PC-3 (cell line): ENCODE data around the gene SCAPER. TPM values are rescaled to one million over a fixed set of nuclear protein-coding genes. Genes with fewer than 3 reads are reported as not detected.

Experiments used
- ATAC-seq: fragments of 200-7000 bp; cut with Tn5 transposase; 2 replicates; pipeline ENCODE4 v1.9.1; 2020; ENCODE audit warnings: mild to moderate bottlenecking, moderate library complexity
- BruUV-seq: library from RNA; stranded (reverse); fragments of 400-500 nt; replicated peaks from 2 replicates; lab custom pipeline; 2021; lab: Mats Ljungman, UMichigan
- CTCF ChIA-PET: fragments of 300-600 bp; sonication (Branson Sonifier 250); formaldehyde crosslinking; loops from one replicate; lab custom pipeline; 2022; ENCODE audit warnings: antibody characterized with exemption; lab: Charles Lee
- POLR2A ChIA-PET: fragments of 300-600 bp; sonication (Branson Sonifier 250); formaldehyde crosslinking; loops from one replicate; lab custom pipeline; 2022; ENCODE audit warnings: antibody characterized with exemption; ENCODE audit not compliant: unreplicated experiment; lab: Charles Lee
- DNase-seq: peaks from one replicate; pipeline ENCODE4 v3.0.0-alpha.2; 2015
- H2AFZ ChIP-seq: fragments of 300-600 bp; sonication (generic); 2 replicates; pipeline ENCODE4 v1.6.0; 2016; ENCODE audit warnings: antibody characterized with exemption, low read length
- H3F3A ChIP-seq: fragments of 300-600 bp; sonication (generic); one replicate; pipeline ENCODE4 v1.6.0; 2017; ENCODE audit warnings: antibody characterized with exemption, low read length, control low read depth, mild to moderate bottlenecking; ENCODE audit not compliant: unreplicated experiment
- H3K27ac ChIP-seq: fragments of 300-600 bp; sonication (generic); 2 replicates; pipeline ENCODE4 v1.5.1; 2016; ENCODE audit warnings: mild to moderate bottlenecking, low read length
- H3K27me3 ChIP-seq: fragments of 300-600 bp; sonication (generic); 2 replicates; pipeline ENCODE4 v1.6.1; 2016; ENCODE audit warnings: low read length, mixed read lengths
- H3K36me3 ChIP-seq: fragments of 300-600 bp; sonication (generic); 2 replicates; pipeline ENCODE4 v1.6.1; 2016; ENCODE audit warnings: low read depth, mixed run types, low read length, mixed read lengths
- H3K4me1 ChIP-seq: fragments of 300-600 bp; sonication (generic); 2 replicates; pipeline ENCODE4 v1.5.1; 2016; ENCODE audit warnings: low read length; ENCODE audit not compliant: insufficient read depth
- H3K4me2 ChIP-seq: fragments of 300-600 bp; sonication (generic); 2 replicates; pipeline ENCODE4 v1.6.0; 2016; ENCODE audit warnings: low read length
- H3K4me3 ChIP-seq: fragments of 300-600 bp; sonication (generic); 2 replicates; pipeline ENCODE4 v1.5.1; 2016; ENCODE audit warnings: mild to moderate bottlenecking, low read length, mixed read lengths
- H3K79me2 ChIP-seq: fragments of 300-600 bp; sonication (generic); 2 replicates; pipeline ENCODE4 v1.6.1; 2017; ENCODE audit warnings: low read length, mixed read lengths
- H3K9ac ChIP-seq: fragments of 300-600 bp; sonication (generic); 2 replicates; pipeline ENCODE4 v1.6.0; 2016; ENCODE audit warnings: mild to moderate bottlenecking, low read length
- H3K9me2 ChIP-seq: fragments of 300-600 bp; sonication (generic); replicated peaks from 2 replicates; pipeline ENCODE4 v1.6.1; 2016; ENCODE audit warnings: mixed run types, low read length, mixed read lengths
- H3K9me3 ChIP-seq: fragments of 300-600 bp; sonication (generic); 2 replicates; pipeline ENCODE4 v1.6.1; 2016; ENCODE audit warnings: low read length, mixed read lengths
- H4K20me1 ChIP-seq: fragments of 300-600 bp; sonication (generic); 2 replicates; pipeline ENCODE4 v1.6.1; 2016; ENCODE audit warnings: low read length, mixed read lengths
- CTCF ChIP-seq: fragments of 300-600 bp; sonication (generic); conservative IDR thresholded peaks from 2 replicates; pipeline ENCODE4 v1.5.1; 2017; ENCODE audit warnings: antibody characterized with exemption, low read depth, mild to moderate bottlenecking, low read length
- EZH2 ChIP-seq: fragments of 300-600 bp; sonication (generic); IDR thresholded peaks from one replicate; pipeline ENCODE4 v1.6.1; 2017; ENCODE audit warnings: antibody characterized with exemption, mild to moderate bottlenecking, low read length; ENCODE audit not compliant: unreplicated experiment
- EZH2phosphoT487 ChIP-seq: fragments of 300-600 bp; sonication (generic); IDR thresholded peaks from 2 replicates; pipeline ENCODE4 v1.6.1; 2018; ENCODE audit warnings: mild to moderate bottlenecking, antibody characterized with exemption, low read length, borderline replicate concordance
- intact Hi-C: fragments of 100-400 bp; cut with micrococcal nuclease; formaldehyde crosslinking; loops from 2 replicates; pipeline ENCODE4 v1.9.0; 2023
- total RNA-seq: library from RNA; depleted of rRNA; stranded (reverse); fragments of >200 nt; gene quantifications from 2 replicates; pipeline ENCODE4 v1.2.3, GENCODE V29; 2014

The SCAPER gene
- total RNA-seq, 1 experiment from 2014 or later: 6.0 TPM

- Histone ChIP-seq H3K9ac (peak overlapping the region; percentile 48), H3K4me1 (peaks cover 59% of the 10 kb centered on the region), H2AFZ (peak overlapping the region; percentile 59), H3K79me2 (no peaks in the 10 kb centered on the region), H4K20me1 (no peaks in the 10 kb centered on the region), H3F3A (peaks cover 13% of the 10 kb centered on the region), H3K9me3 (no peaks in the 10 kb centered on the region), H3K4me2 (peak overlapping the region; percentile 75), H3K4me3 (peak overlapping the region; percentile 29; the same call in 1 of the 2 replicates), H3K27me3 (no peaks in the 10 kb centered on the region), H3K27ac (peak overlapping the region; percentile 96), H3K9me2 (0 out of 2 replicates have a peak, but pooled peaks cover 7% of the 10 kb centered on the region), H3K36me3 (no peaks in the 10 kb centered on the region)
- TF ChIP-seq EZH2phosphoT487: no peak
- no peak for TF ChIP-seq EZH2
- no peak for TF ChIP-seq CTCF
- no TSS peak for BruUV-seq
- ATAC-seq: no peak
- ChIA-PET CTCF (no interaction called here), POLR2A (no interaction called here)
- intact Hi-C loops: loop anchor here (5.0 kb wide), 1 partner anchor 40 kb away; no protein-coding TSS in a partner anchor
- no peak for DNase-seq
Measured at GRCh38 chr15:76386926-76387325, 518.2 kb downstream of the SCAPER start.

DNA sequence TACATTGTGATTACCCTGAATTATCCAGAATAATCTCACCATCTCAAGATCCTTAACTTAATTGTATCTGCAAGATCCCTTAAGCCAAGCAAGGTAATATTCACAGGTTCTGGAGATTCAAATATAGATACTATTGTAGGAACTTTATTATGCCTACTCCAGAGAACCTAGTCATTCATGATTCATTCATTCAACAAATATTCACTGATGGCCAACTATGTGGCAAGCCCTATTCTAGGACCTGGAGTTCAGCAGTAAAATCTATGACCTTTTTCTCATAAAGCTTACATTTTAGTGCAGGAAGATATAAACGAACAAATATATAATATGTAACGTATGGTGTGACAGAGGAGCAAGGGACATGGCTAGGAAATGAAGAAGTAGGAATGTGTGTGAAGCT, 519.0 kb downstream of the SCAPER start:
- intact Hi-C loops: loop anchor here (5.0 kb wide), 1 partner anchor 39 kb away; no protein-coding TSS in a partner anchor
- DNase-seq (peak; percentile 94), ATAC-seq (peak; percentile 96)
- Histone ChIP-seq H3K79me2 (no peaks in the 10 kb centered on the region), H3K27me3 (no peaks in the 10 kb centered on the region), H3K9me3 (no peaks in the 10 kb centered on the region), H3K27ac (peak overlapping the region; percentile 96), H3K4me2 (peak overlapping the region; percentile 75), H3K4me3 (peak overlapping the region; percentile 29; the same call in 1 of the 2 replicates), H2AFZ (peak overlapping the region; percentile 59), H3K9me2 (0 out of 2 replicates have a peak, but pooled peaks cover 7% of the 10 kb centered on the region), H4K20me1 (no peaks in the 10 kb centered on the region), H3F3A (peaks cover 13% of the 10 kb centered on the region), H3K4me1 (peaks cover 52% of the 10 kb centered on the region), H3K9ac (peak overlapping the region; percentile 48), H3K36me3 (no peaks in the 10 kb centered on the region)
- TF ChIP-seq CTCF (no peak), EZH2phosphoT487 (no peak), EZH2 (no peak)
- ChIA-PET CTCF (no interaction called here), POLR2A (no interaction called here)
- BruUV-seq: no TSS peak

DNA sequence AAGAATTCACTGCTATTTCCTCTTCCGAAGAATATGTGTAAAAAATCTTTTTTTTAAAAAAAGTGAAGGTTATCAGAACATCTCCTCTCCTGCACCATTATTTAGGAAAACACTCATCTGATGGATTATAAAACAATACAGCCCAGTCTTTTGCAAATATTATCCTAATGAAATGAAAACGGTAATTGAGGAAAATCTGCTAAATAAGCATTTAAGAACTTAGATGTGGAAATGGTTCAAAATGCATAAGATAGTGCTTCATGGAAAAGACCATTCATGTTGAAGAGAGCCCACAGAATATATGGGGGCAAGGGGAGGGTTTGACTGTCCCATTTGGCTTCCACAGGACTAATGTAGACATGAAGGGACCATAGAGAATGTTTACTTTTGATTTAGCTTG, 520.7 kb downstream of the SCAPER start:
- intact Hi-C loops: no loop called here
- POLR2A ChIA-PET: no interaction called here
- no TSS peak for BruUV-seq

More for the DNA sequence above, 520.7 kb downstream of the SCAPER start:
- TF ChIP-seq EZH2 (no peak), CTCF (no peak), EZH2phosphoT487 (no peak)
- H3K9ac ChIP-seq: no peak overlapping the region
- DNase-seq: no peak
- H4K20me1 ChIP-seq: no peaks in the 10 kb centered on the region
- H3F3A ChIP-seq: peaks cover 13% of the 10 kb centered on the region
- no peaks in the 10 kb centered on the region for H3K79me2 ChIP-seq
- peaks cover 40% of the 10 kb centered on the region for H3K4me1 ChIP-seq
- no peak overlapping the region for H3K4me2 ChIP-seq
- H3K27me3 ChIP-seq: no peaks in the 10 kb centered on the region
- CTCF ChIA-PET: no interaction called here
- ATAC-seq: no peak
- H3K36me3 ChIP-seq: no peaks in the 10 kb centered on the region
- H3K9me3 ChIP-seq: no peaks in the 10 kb centered on the region
- H2AFZ ChIP-seq: no peak overlapping the region
- H3K27ac ChIP-seq: no peak overlapping the region
- no peak overlapping the region for H3K4me3 ChIP-seq
- 0 out of 2 replicates have a peak, but pooled peaks cover 7% of the 10 kb centered on the region for H3K9me2 ChIP-seq
